ENCODE measurements around the gene PTPRO. TPM values are rescaled to one million over a fixed set of nuclear protein-coding genes. Genes with fewer than 3 reads are reported as not detected.

The PTPRO gene
- total RNA-seq, 4 donors from 2014 or later: 0.26 to 0.81 (median 0.51) TPM

GRCh38 chr12:15563663-15564062 lies 241.4 kb downstream of the PTPRO start:
- WGBS: 22% methylated on average over 5 of the region's 5 CpGs
- no peak for TF ChIP-seq POLR2AphosphoS5 (IDR thresholded peaks at IDR 0.05)
- TF ChIP-seq EP300 (IDR thresholded peaks at IDR 0.05): no peak
- no peak for TF ChIP-seq CTCF (IDR thresholded peaks at IDR 0.05)
- TF ChIP-seq POLR2A (IDR thresholded peaks at IDR 0.05): no peak
- H3K4me1 ChIP-seq: peaks cover 17% of the 10 kb centered on the region
- no peak overlapping the region for H3K27ac ChIP-seq
- no peaks in the 10 kb centered on the region for H3K36me3 ChIP-seq
- H3K27me3 ChIP-seq: no peaks in the 10 kb centered on the region
- H3K4me3 ChIP-seq: peak overlapping the region; percentile 23
- no peak for DNase-seq (ENCODE audit: low spot score in 2 of 2)
- H3K9me3 ChIP-seq: no peaks in the 10 kb centered on the region

DNA sequence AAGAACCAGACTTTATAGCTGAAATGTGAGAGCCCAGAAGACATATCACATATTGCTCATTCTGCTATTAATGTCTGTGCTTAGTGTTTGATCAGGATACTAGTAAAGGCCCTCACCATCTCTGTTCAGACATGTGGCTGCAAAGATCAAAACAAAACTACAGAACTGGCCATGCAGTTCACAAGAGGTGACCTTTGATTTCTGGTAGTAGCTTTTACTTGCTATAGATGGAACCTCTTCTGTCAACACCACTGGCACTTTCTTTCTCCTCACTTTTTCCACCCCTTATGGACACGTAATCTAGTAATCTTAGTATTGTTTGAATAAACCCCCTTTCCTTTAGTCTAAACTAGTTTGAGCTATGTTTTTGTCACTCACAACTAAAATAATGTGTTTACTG lies 252.0 kb downstream of the PTPRO start:
- TF ChIP-seq POLR2AphosphoS5 (IDR thresholded peaks at IDR 0.05) (no peak), POLR2A (IDR thresholded peaks at IDR 0.05) (no peak)

DNA sequence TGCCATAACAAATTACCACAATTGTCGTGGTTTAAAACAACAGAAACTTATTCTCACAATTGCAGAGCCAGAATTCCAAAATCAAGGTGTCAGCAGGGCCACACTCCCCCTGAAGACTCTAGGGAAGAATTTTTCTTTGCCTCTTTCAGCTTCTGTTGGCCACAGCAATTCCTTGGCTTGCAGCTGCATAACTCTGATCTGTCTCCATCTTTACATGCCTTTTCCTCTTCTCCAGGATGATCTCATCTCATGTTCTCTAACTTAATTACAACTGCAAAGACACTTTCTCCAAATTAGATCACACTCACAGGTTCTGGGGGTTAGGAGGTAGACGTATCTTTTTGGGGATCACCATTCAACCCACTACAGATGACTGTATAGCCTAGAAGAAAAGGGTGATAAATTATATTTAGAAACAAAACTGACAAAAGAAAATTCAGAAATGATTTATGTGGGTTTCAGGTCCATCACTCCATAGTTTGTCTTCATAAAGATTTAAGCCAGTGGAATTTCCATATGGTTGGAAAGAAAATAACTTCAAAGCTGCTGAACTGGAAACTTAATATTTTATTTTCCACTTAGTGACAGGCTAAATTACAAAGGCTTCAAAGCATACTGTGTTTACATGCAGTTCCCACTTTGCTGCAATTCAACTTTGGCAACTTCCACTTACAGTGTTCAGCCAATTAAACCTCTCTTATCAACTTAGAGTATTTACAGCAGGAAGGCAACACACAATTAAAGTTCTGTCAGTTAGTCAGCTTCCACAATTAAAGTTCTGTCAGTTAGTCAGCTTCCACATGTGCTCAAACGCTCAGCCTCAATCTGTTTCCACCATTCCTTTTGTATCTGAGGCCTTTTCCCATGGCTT lies 253.6 kb downstream of the PTPRO start:
- Histone ChIP-seq H3K4me3 (no peak overlapping the region), H3K9me3 (no peaks in the 10 kb centered on the region), H3K27ac (no peak overlapping the region), H3K36me3 (no peaks in the 10 kb centered on the region), H3K4me1 (no peaks in the 10 kb centered on the region), H3K27me3 (no peaks in the 10 kb centered on the region)
- no peak for DNase-seq (ENCODE audit: low spot score in 2 of 2)
- no peak for TF ChIP-seq CTCF (IDR thresholded peaks at IDR 0.05)
- no peak for TF ChIP-seq POLR2AphosphoS5 (IDR thresholded peaks at IDR 0.05)
- TF ChIP-seq EP300 (IDR thresholded peaks at IDR 0.05): no peak
- TF ChIP-seq POLR2A (IDR thresholded peaks at IDR 0.05): no peak
- 48% methylated on average over 3 of the region's 3 CpGs for WGBS

More for the DNA sequence above, 252.0 kb downstream of the PTPRO start:
- H3K4me1 ChIP-seq: no peaks in the 10 kb centered on the region
- no peaks in the 10 kb centered on the region for H3K36me3 ChIP-seq
- 97% methylated on average over 1 of the region's 1 CpG for WGBS
- no peaks in the 10 kb centered on the region for H3K27me3 ChIP-seq
- H3K4me3 ChIP-seq: no peak overlapping the region
- H3K9me3 ChIP-seq: no peaks in the 10 kb centered on the region
- DNase-seq (ENCODE audit: low spot score in 2 of 2): no peak
- no peak overlapping the region for H3K27ac ChIP-seq

DNA sequence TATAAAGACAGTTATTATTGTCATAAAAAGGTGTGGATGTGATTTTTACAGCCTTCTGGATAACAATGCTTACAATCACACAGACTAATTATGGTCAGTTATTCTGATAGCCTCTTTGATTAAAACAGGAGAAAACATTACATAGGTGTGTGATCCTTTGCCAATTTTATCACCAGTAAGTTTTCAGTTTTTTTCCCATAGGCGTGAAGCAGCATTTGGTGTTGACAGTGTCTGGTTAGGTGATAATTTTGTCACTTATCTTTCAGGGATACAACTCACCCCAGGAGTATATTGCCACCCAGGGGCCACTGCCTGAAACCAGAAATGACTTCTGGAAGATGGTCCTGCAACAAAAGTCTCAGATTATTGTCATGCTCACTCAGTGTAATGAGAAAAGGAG lies 258.1 kb downstream of the PTPRO start:
- Histone ChIP-seq H3K4me3 (no peak overlapping the region), H3K27me3 (no peaks in the 10 kb centered on the region), H3K4me1 (no peaks in the 10 kb centered on the region), H3K27ac (no peak overlapping the region), H3K9me3 (no peaks in the 10 kb centered on the region), H3K36me3 (no peaks in the 10 kb centered on the region)
- TF ChIP-seq EP300 (IDR thresholded peaks at IDR 0.05) (no peak), POLR2AphosphoS5 (IDR thresholded peaks at IDR 0.05) (no peak), CTCF (IDR thresholded peaks at IDR 0.05) (no peak), POLR2A (IDR thresholded peaks at IDR 0.05) (no peak)
- DNase-seq (ENCODE audit: low spot score in 2 of 2): no peak
- WGBS: 83% methylated on average over 1 of the region's 1 CpG

- H3K9me3 ChIP-seq: no peaks in the 10 kb centered on the region
- 37% methylated on average over 6 of the region's 6 CpGs for WGBS
Measured at GRCh38 chr12:15581006-15581405, 258.7 kb downstream of the PTPRO start.

More at GRCh38 chr12:15581006-15581405, 258.7 kb downstream of the PTPRO start:
- Histone ChIP-seq H3K4me3 (no peak overlapping the region), H3K27ac (no peak overlapping the region), H3K4me1 (no peaks in the 10 kb centered on the region), H3K27me3 (no peaks in the 10 kb centered on the region), H3K36me3 (no peaks in the 10 kb centered on the region)
- DNase-seq (ENCODE audit: low spot score in 2 of 2): no peak
- TF ChIP-seq POLR2A (IDR thresholded peaks at IDR 0.05): no peak
- TF ChIP-seq CTCF (IDR thresholded peaks at IDR 0.05): no peak
- no peak for TF ChIP-seq POLR2AphosphoS5 (IDR thresholded peaks at IDR 0.05)
- TF ChIP-seq EP300 (IDR thresholded peaks at IDR 0.05): no peak
